ENCODE measurements around the gene GPRIN2.
"Not testable (repeated sequence)": the region's sequence is repeated elsewhere in the genome, so short reads cannot be mapped to it uniquely, and the experiment has no call there.

The GPRIN2 gene

DNA sequence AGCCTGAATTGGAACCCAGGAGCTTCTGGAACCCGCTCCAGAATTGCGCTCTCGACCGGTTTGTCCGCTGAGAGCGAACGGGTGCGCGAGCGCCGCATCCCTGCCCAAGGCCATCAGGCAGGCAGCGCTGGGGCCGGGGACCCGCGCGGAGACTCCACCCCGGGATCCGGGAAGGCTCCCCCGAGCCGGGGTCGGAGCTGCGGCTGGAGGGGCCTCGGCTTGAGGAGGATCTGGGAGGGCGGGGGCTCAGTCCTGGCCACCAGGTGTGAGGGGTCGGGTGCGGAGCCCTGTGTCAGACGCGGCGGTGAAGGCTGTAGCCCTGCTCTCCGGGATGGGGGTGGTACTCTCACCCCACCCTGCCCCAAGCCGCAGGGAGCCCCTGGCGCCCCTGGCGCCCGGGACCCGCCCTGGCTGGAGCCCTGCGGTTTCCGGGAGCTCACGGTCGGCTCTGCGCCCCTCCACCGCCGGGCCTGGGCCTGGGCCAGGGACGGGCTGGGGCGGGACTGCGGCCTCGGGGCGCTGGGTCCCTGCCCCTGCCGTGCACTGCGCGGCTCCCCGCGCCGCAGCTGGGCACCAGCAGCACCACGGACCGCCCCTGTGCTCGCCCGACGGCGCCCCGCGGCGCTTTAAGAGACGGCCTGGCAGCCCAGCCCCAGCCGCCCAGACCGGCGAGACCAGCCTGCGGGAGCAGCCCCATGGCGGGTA, 22.2 kb upstream of the GPRIN2 start, which contains the start of gene SYT15:
TSS of gene SYT15 (plus strand) at position 655 of the 705 bp plus-strand sequence. CDS start at position 696, 41 bp downstream.
- H3K9me3 ChIP-seq (ENCODE audit: control insufficient read depth, insufficient read depth, low read length); H3K27ac ChIP-seq (ENCODE audit: low read depth, low read length); H3K4me2 ChIP-seq (ENCODE audit: low read length); H3K36me3 ChIP-seq (ENCODE audit: control insufficient read depth, low read length); H3K4me1 ChIP-seq (ENCODE audit: control insufficient read depth, low read length); H3K79me2 ChIP-seq (ENCODE audit: control insufficient read depth, low read length); H3K9me2 ChIP-seq (replicated peaks; ENCODE audit: control insufficient read depth, low read length); H4K20me1 ChIP-seq (ENCODE audit: control insufficient read depth, insufficient read depth, low read depth, low read length); H3F3A ChIP-seq (ENCODE audit: control insufficient read depth, insufficient read depth); H3K27me3 ChIP-seq (ENCODE audit: control insufficient read depth, low read length); H3K4me3 ChIP-seq (ENCODE audit: low read length): not testable (repeated sequence)

DNA sequence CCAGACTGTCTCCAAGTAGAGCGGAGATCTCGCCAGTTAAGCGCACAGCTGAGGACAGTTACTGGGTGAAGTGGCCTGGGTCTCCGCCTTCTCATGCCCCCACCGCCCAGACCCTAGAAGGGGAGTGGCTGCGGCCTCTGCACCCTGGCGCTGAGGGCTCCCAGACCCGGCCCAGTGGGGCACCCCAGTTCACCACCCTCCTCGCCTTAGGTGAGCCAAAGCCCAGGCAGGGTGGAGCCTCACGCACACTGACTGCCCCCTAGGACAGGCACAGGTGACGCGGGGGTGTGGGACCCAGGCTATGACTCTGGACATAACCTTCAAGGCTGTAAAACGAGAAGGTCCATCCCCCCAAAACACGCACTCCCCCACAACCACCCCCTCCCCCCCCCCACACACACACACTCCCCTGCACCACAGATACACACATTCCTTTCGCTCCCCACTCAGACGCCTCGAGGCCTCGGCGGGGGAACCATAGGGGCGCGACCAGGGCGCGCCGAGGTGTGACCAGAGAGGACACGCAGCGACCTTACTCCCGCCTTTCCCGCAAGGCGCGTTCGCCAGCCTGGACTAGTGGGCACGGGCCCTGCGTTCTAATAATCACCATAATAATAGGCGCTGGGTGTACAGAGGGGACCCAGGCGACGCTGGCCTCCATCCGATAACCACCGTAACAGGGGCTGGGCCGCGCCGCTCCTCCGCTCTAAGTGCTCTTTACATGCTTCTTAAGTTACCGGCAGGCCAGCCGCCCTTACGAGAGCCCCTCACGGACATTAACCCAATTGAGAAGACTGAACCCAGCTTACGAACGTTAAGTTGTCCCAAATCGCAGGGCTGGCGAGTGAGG, 21.4 kb upstream of the GPRIN2 start:
- not testable (repeated sequence) for H3F3A ChIP-seq (ENCODE audit: control insufficient read depth, insufficient read depth); H3K36me3 ChIP-seq (ENCODE audit: control insufficient read depth, low read length); H3K4me1 ChIP-seq (ENCODE audit: control insufficient read depth, low read length); H3K9me3 ChIP-seq (ENCODE audit: control insufficient read depth, insufficient read depth, low read length); H3K27me3 ChIP-seq (ENCODE audit: control insufficient read depth, low read length); H4K20me1 ChIP-seq (ENCODE audit: control insufficient read depth, insufficient read depth, low read depth, low read length); H3K27ac ChIP-seq (ENCODE audit: low read depth, low read length); H3K4me2 ChIP-seq (ENCODE audit: low read length); H3K79me2 ChIP-seq (ENCODE audit: control insufficient read depth, low read length); H3K4me3 ChIP-seq (ENCODE audit: low read length); H3K9me2 ChIP-seq (replicated peaks; ENCODE audit: control insufficient read depth, low read length)

DNA sequence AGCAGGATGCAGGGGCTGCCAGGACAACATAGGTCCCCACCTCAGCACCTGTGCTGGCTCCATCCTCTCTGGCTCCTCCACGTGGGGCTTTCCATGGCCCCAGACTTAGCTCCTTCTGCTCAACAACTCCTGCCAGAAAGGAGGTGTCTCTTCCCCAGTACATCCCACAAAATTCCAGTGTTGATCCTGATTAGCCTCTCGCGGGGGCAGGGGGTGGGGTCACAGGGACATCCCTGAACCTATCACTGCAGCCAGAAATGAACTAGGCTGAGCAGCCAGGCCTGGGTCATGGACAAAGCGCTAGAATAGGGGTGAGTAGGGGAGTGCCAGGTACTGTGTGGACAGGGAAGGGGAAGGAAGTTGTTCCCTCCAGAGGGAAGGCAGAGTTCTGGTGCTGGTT, 17.4 kb upstream of the GPRIN2 start:
- H3K4me3 ChIP-seq (ENCODE audit: low read length); H3K36me3 ChIP-seq (ENCODE audit: control insufficient read depth, low read length); H3K4me2 ChIP-seq (ENCODE audit: low read length); H3K79me2 ChIP-seq (ENCODE audit: control insufficient read depth, low read length); H3K9me2 ChIP-seq (replicated peaks; ENCODE audit: control insufficient read depth, low read length); H4K20me1 ChIP-seq (ENCODE audit: control insufficient read depth, insufficient read depth, low read depth, low read length); H3K4me1 ChIP-seq (ENCODE audit: control insufficient read depth, low read length); H3F3A ChIP-seq (ENCODE audit: control insufficient read depth, insufficient read depth); H3K27ac ChIP-seq (ENCODE audit: low read depth, low read length); H3K27me3 ChIP-seq (ENCODE audit: control insufficient read depth, low read length); H3K9me3 ChIP-seq (ENCODE audit: control insufficient read depth, insufficient read depth, low read length): not testable (repeated sequence)

DNA sequence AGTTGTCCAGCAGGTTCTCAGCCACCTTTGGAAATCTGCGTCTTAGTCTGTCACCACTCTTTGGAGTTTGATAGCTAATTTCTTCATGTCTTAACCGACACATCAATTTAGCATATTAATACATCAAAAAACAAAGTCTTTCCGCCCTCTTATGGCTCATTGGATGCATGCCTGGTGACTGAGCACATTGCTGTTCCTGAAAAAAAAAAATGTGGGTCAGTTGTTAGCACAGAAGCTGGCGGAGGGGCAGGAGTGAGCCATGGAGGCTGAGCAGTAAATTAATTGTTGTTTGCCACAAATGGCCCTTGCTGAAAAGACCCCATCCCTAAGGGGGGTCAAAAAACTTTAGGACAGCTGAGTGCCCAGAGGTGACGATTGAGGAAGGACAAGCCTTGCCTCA, 16.9 kb upstream of the GPRIN2 start:
- H3K9me2 ChIP-seq (replicated peaks; ENCODE audit: control insufficient read depth, low read length); H3K9me3 ChIP-seq (ENCODE audit: control insufficient read depth, insufficient read depth, low read length); H3K4me3 ChIP-seq (ENCODE audit: low read length); H3K27me3 ChIP-seq (ENCODE audit: control insufficient read depth, low read length); H3K27ac ChIP-seq (ENCODE audit: low read depth, low read length); H3K4me1 ChIP-seq (ENCODE audit: control insufficient read depth, low read length); H3K79me2 ChIP-seq (ENCODE audit: control insufficient read depth, low read length); H3F3A ChIP-seq (ENCODE audit: control insufficient read depth, insufficient read depth); H3K4me2 ChIP-seq (ENCODE audit: low read length); H3K36me3 ChIP-seq (ENCODE audit: control insufficient read depth, low read length); H4K20me1 ChIP-seq (ENCODE audit: control insufficient read depth, insufficient read depth, low read depth, low read length): not testable (repeated sequence)

DNA sequence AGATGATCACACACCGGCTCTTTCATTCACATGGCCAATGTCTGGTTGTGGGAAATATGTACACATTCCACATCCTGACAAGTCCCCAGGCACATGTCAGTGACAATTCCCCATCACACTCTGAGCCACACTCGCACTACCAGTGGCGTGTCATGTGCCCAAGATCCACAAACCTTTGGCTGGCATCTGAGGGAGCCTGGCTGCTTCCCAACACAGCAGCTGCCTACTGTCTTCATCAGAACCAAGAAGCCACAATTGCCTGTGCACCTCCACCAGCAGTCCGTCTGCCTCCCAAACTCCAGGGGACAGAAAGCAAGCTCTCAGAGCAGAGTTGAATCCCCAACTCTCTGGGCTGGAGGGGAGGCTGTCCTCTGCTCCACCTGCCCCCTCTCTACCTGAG, 16.3 kb upstream of the GPRIN2 start:
- not testable (repeated sequence) for H3K9me2 ChIP-seq (replicated peaks; ENCODE audit: control insufficient read depth, low read length); H3K4me3 ChIP-seq (ENCODE audit: low read length); H3K9me3 ChIP-seq (ENCODE audit: control insufficient read depth, insufficient read depth, low read length); H3K27ac ChIP-seq (ENCODE audit: low read depth, low read length); H3K4me2 ChIP-seq (ENCODE audit: low read length); H4K20me1 ChIP-seq (ENCODE audit: control insufficient read depth, insufficient read depth, low read depth, low read length); H3K79me2 ChIP-seq (ENCODE audit: control insufficient read depth, low read length); H3K36me3 ChIP-seq (ENCODE audit: control insufficient read depth, low read length); H3K4me1 ChIP-seq (ENCODE audit: control insufficient read depth, low read length); H3F3A ChIP-seq (ENCODE audit: control insufficient read depth, insufficient read depth); H3K27me3 ChIP-seq (ENCODE audit: control insufficient read depth, low read length)

DNA sequence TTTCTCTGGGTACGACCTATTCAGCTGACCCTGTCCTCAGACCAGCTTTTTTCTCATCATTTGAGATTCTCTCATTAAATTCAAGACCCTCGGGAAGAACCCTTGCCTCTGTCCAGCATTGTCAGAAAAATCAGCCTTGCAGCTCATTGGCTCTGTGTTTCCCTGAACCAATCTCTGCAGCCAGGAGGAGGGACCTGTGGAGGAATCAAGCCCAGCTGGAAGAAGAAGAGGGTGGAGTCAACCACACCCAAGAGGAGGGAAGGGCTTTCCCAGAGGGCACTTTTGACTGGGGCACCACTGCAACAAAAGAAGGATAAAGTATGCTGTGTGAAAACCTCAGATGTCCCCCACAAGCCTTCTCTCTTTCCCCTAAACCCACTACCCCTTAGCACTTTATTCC, 14.2 kb upstream of the GPRIN2 start:
- not testable (repeated sequence) for H3K9me3 ChIP-seq (ENCODE audit: control insufficient read depth, insufficient read depth, low read length); H4K20me1 ChIP-seq (ENCODE audit: control insufficient read depth, insufficient read depth, low read depth, low read length); H3K36me3 ChIP-seq (ENCODE audit: control insufficient read depth, low read length); H3K79me2 ChIP-seq (ENCODE audit: control insufficient read depth, low read length); H3K4me2 ChIP-seq (ENCODE audit: low read length); H3K9me2 ChIP-seq (replicated peaks; ENCODE audit: control insufficient read depth, low read length); H3K27ac ChIP-seq (ENCODE audit: low read depth, low read length); H3K4me3 ChIP-seq (ENCODE audit: low read length); H3K4me1 ChIP-seq (ENCODE audit: control insufficient read depth, low read length); H3F3A ChIP-seq (ENCODE audit: control insufficient read depth, insufficient read depth); H3K27me3 ChIP-seq (ENCODE audit: control insufficient read depth, low read length)

DNA sequence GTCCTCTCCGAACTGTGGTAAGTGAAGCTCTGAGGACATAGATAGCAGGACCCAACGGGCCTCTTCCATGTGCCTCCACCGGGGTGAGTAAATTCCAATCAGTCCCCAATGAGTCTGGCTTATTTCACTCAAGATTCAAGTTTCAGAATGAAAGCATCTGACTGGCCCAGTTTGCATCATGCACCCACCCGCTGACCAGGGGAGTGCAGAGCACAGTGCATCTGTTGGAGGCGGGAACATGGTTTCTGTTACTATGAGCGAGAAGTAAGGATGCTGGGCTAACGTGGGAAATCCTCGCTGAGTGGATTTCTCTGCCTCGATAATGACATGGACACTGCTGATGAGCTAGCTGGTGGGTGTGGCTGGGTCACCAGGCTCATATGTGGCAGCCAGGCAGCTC, 10.7 kb upstream of the GPRIN2 start:
- not testable (repeated sequence) for H3K4me2 ChIP-seq (ENCODE audit: low read length); H3K36me3 ChIP-seq (ENCODE audit: control insufficient read depth, low read length); H3K4me1 ChIP-seq (ENCODE audit: control insufficient read depth, low read length); H3K9me2 ChIP-seq (replicated peaks; ENCODE audit: control insufficient read depth, low read length); H3F3A ChIP-seq (ENCODE audit: control insufficient read depth, insufficient read depth); H4K20me1 ChIP-seq (ENCODE audit: control insufficient read depth, insufficient read depth, low read depth, low read length); H3K27ac ChIP-seq (ENCODE audit: low read depth, low read length); H3K9me3 ChIP-seq (ENCODE audit: control insufficient read depth, insufficient read depth, low read length); H3K79me2 ChIP-seq (ENCODE audit: control insufficient read depth, low read length); H3K27me3 ChIP-seq (ENCODE audit: control insufficient read depth, low read length); H3K4me3 ChIP-seq (ENCODE audit: low read length)

Measured in DOHH2 (cell line).